HG02642 (cell line): ENCODE measurements around the gene RGS6.

Experiments used
- ATAC-seq: cut with Tn5 transposase; IDR thresholded peaks from one replicate; pipeline ENCODE4 v1.9.1; 2021; ENCODE audit warnings: mild to moderate bottlenecking; ENCODE audit not compliant: unreplicated experiment, poor library complexity

RGS6 gene

GRCh38 chr14:72559669-72560255 is 627.5 kb downstream of the RGS6 start:
- no peak for ATAC-seq

GRCh38 chr14:72560331-72560730 is 628.1 kb downstream of the RGS6 start:
- no peak for ATAC-seq

GRCh38 chr14:72560889-72561493 is 628.8 kb downstream of the RGS6 start:
- ATAC-seq = no peak

- no peak for ATAC-seq
Observed at GRCh38 chr14:72562300-72562699, 630.1 kb downstream of the RGS6 start.

GRCh38 chr14:72563676-72564075 is 631.4 kb downstream of the RGS6 start:
- ATAC-seq = no peak

- no peak for ATAC-seq
Observed at GRCh38 chr14:72565149-72565559, 632.9 kb downstream of the RGS6 start.

- ATAC-seq = no peak
Observed at GRCh38 chr14:72565917-72566316, 633.7 kb downstream of the RGS6 start.

GRCh38 chr14:72567226-72567625 is 635.0 kb downstream of the RGS6 start:
- no peak for ATAC-seq

- ATAC-seq = no peak
Observed at GRCh38 chr14:72568296-72568992, 636.2 kb downstream of the RGS6 start.

- no peak for ATAC-seq
Observed at GRCh38 chr14:72573725-72574417, 641.6 kb downstream of the RGS6 start.

- no peak for ATAC-seq
Observed at GRCh38 chr14:72574715-72575114, 642.5 kb downstream of the RGS6 start.

GRCh38 chr14:72576258-72576657 is 644.0 kb downstream of the RGS6 start:
- ATAC-seq = no peak

- no peak for ATAC-seq
Observed at GRCh38 chr14:72577521-72577920, 645.3 kb downstream of the RGS6 start.

GRCh38 chr14:72578514-72578913 is 646.3 kb downstream of the RGS6 start:
- no peak for ATAC-seq

- no peak for ATAC-seq
Observed at GRCh38 chr14:72582582-72582981, 650.4 kb downstream of the RGS6 start.

GRCh38 chr14:72583316-72584272 is 651.4 kb downstream of the RGS6 start:
- no peak for ATAC-seq

- ATAC-seq = no peak
Observed at GRCh38 chr14:72588521-72588920, 656.3 kb downstream of the RGS6 start.

GRCh38 chr14:72589652-72590051 is 657.4 kb downstream of the RGS6 start:
- ATAC-seq = no peak

- no peak for ATAC-seq
Observed at GRCh38 chr14:72590577-72590976, 658.3 kb downstream of the RGS6 start.

- ATAC-seq = no peak
Observed at GRCh38 chr14:72591391-72591790, 659.2 kb downstream of the RGS6 start.
